Left lung (tissue), 10 donors: ENCODE measurements around the gene DNAH1. TPM values are rescaled to one million over a fixed set of nuclear protein-coding genes. Genes with fewer than 3 reads are reported as not detected.

Experiments used
- ATAC-seq: fragments of 200-7000 bp; cut with Tn5 transposase; one replicate; pipeline ENCODE4 v1.9.1; 2020; ENCODE audit warnings: moderate library complexity
- DNase-seq, 4 donors: peaks; one replicate each; pipeline ENCODE4 v3.0.0-alpha.2; 2013 to 2020
- H3K27ac ChIP-seq, 2 donors: fragments of 200-600 bp; sonication (generic) in 1 of 2; one replicate each; pipeline versions ENCODE4 v1.5.0 to v1.8.0; 2020 to 2021
- H3K27me3 ChIP-seq, 2 donors: fragments of 200-600 bp; sonication (generic) in 1 of 2; one replicate each; pipeline versions ENCODE4 v1.5.0 to v1.8.0; 2020 to 2021
- H3K36me3 ChIP-seq, 2 donors: fragments of 200-600 bp; sonication (generic) in 1 of 2; one replicate each; pipeline versions ENCODE4 v1.5.0 to v1.8.0; 2020 to 2021
- H3K4me1 ChIP-seq, 2 donors: fragments of 200-600 bp; one replicate each; pipeline ENCODE4 v1.8.0; 2021
- H3K4me3 ChIP-seq, 2 donors: fragments of 200-600 bp; sonication (generic) in 1 of 2; one replicate each; pipeline versions ENCODE4 v1.5.0 to v1.8.0; 2020 to 2021; ENCODE audit warnings: mild to moderate bottlenecking in 1 of 2
- H3K9me3 ChIP-seq, 2 donors: fragments of 200-600 bp; sonication (generic) in 1 of 2; one replicate each; pipeline versions ENCODE4 v1.5.0 to v1.8.0; 2020 to 2021
- intact Hi-C, 2 donors: fragments of 100-400 bp; cut with DNase I; formaldehyde crosslinking; loops; one replicate each; pipeline versions ENCODE4 v1.11.2 to v1.14.2; 2022
- polyA plus RNA-seq, 6 donors: library from polyadenylated mRNA; unstranded; fragments of 120-200 nt; gene quantifications; one replicate each; pipeline ENCODE4 v1.2.1, GENCODE V29; 2013; ENCODE audit not compliant: insufficient read length in 6 of 6
- total RNA-seq, 2 donors: library from RNA; stranded (reverse); fragmentation: NEBNext Ultra II Directional; extraction: Animal tissue kit (Norgen Biotek cat#: 25700); gene quantifications; one replicate each; pipeline ENCODE4 v1.2.1, GENCODE V29; 2021
- TF ChIP-seq, protein P1 (sequence below), 2 donors: fragments of 200-600 bp; sonication (generic) in 1 of 2; IDR thresholded peaks; one replicate each; pipeline versions ENCODE4 v1.5.0 to v1.8.0; 2021; ENCODE audit warnings: antibody characterized with exemption in 2 of 2
- donor health status: DM: no; HTN: yes; CAD: no.
- donor health status: DM: no; HTN: no; CAD: no.

Gene DNAH1
- total and polyA plus RNA-seq, 8 donors, result 6.5 to 14.0 (median 9.9) TPM

DNA sequence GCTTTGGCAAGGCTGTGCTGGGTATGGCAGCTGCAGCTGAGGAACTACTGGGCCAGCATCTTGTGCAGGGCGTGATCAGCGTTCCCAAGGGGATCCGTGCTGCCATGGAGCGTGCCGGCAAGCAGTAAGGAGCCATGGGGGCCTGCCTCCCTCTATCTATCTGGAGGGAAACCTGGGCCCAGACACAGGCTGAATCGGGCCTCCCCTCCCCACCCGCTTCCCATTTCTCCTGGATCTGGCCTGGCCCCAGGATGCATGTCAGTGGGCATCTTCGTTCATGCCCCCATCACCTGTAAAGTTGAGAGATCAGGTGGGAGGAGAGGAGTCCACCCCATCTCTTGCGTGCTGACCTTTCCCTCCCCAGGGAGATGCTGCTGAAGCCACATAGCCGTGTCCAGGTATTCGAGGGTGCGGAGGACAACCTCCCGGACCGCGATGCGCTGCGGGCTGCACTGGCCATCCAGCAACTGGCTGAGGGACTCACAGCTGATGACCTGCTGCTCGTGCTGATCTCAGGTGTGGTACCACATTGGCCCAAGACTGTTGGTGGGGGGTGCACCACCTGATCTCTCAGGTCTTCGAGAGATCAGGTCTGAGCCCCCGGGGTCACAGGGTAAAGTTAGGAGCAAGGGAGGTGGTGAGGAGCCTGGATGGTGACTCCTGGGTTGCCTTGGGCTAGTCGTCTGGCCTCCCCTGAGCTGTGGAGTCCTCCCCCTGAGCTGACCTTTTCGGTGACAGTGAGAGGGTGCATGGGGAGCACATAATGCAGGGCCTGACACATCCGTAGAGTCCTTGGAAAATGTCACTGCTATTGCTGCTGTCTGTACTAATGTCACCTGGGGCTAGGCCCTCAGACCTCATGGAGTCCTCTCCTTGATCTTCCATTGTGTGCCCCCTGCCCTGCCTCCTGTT lies 25.3 kb upstream of the DNAH1 start:
- Histone ChIP-seq H3K4me3 (no peak overlapping the region), H3K4me1 (peaks cover 6 to 22% of the 10 kb centered on the region in 2 donors), H3K27ac (no peak overlapping the region), H3K36me3 (peaks cover 0 to 53% of the 10 kb centered on the region in 2 donors), H3K27me3 (no peaks in the 10 kb centered on the region), H3K9me3 (no peaks in the 10 kb centered on the region)
- DNase-seq (peak in 2 of 4 donors; percentile 27 to 58), ATAC-seq (no peak)
- TF ChIP-seq, protein P1, sequence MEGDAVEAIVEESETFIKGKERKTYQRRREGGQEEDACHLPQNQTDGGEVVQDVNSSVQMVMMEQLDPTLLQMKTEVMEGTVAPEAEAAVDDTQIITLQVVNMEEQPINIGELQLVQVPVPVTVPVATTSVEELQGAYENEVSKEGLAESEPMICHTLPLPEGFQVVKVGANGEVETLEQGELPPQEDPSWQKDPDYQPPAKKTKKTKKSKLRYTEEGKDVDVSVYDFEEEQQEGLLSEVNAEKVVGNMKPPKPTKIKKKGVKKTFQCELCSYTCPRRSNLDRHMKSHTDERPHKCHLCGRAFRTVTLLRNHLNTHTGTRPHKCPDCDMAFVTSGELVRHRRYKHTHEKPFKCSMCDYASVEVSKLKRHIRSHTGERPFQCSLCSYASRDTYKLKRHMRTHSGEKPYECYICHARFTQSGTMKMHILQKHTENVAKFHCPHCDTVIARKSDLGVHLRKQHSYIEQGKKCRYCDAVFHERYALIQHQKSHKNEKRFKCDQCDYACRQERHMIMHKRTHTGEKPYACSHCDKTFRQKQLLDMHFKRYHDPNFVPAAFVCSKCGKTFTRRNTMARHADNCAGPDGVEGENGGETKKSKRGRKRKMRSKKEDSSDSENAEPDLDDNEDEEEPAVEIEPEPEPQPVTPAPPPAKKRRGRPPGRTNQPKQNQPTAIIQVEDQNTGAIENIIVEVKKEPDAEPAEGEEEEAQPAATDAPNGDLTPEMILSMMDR (IDR thresholded peaks at IDR 0.05), result no peak
- intact Hi-C loops, result loop anchor here in 1 of 2 donors (5.0 kb wide), 1 partner anchor 46 kb away; no protein-coding TSS in a partner anchor

DNA sequence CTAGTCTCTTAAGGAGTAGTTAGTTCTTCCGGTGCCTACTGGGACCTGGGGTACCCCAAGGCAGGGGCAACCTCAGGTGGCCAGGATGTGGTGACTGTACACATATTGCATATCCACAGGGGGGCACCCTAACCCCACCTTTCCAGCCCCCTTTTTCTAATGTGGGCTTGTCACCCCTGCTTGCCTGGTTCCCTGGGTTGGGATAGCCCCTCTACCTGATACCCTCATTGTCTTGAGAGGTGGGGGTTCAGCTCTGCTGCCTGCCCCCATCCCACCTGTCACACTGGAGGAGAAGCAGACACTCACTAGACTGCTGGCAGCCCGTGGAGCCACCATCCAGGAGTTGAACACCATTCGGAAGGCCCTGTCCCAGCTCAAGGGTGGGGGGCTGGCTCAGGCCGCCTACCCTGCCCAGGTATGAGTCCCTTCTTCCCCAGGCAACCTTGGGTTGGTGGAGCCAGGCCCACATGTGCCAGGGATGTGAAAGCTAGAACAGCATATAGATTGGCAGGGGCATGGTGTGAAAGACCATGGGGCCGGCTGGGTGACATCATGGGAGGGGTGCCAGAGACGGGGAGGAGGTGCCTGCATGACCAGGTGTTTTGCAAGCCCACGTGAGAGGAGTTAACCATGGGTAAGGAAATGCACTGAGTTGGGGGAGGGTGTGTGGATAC lies 24.5 kb upstream of the DNAH1 start:
- DNase-seq, result peak in 2 of 4 donors; percentile 33 to 51
- ATAC-seq, result no peak
- Histone ChIP-seq H3K9me3 (no peaks in the 10 kb centered on the region), H3K27ac (no peak overlapping the region), H3K27me3 (no peaks in the 10 kb centered on the region), H3K4me1 (peaks cover 6 to 17% of the 10 kb centered on the region in 2 donors), H3K4me3 (no peak overlapping the region), H3K36me3 (peaks cover 0 to 53% of the 10 kb centered on the region in 2 donors)
- TF ChIP-seq, protein P1 (IDR thresholded peaks at IDR 0.05), result peak; percentile 24 to 33
- intact Hi-C loops, result loop anchor here in 1 of 2 donors (5.0 kb wide), 1 partner anchor 46 kb away; no protein-coding TSS in a partner anchor

DNA sequence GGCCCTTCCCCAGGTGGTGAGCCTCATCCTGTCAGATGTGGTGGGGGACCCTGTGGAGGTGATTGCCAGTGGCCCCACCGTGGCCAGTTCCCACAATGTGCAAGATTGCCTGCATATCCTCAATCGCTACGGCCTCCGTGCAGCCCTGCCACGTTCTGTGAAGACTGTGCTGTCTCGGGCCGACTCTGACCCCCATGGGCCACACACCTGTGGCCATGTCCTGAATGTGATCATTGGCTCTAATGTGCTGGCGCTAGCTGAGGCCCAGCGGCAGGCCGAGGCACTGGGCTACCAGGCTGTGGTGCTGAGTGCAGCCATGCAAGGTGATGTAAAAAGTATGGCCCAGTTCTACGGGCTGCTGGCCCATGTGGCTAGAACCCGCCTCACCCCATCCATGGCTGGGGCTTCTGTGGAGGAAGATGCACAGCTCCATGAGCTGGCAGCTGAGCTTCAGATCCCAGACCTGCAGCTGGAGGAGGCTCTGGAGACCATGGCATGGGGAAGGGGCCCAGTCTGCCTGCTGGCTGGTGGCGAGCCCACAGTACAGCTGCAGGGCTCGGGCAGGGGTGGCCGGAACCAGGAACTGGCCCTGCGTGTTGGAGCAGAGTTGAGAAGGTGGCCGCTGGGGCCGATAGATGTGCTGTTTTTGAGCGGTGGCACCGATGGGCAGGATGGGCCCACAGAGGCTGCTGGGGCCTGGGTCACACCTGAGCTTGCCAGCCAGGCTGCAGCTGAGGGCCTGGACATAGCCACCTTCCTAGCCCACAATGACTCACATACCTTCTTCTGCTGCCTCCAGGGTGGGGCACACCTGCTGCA lies 23.7 kb upstream of the DNAH1 start:
- no peak overlapping the region for H3K4me3 ChIP-seq
- no peaks in the 10 kb centered on the region for H3K27me3 ChIP-seq
- H3K9me3 ChIP-seq, result no peaks in the 10 kb centered on the region
- TF ChIP-seq, protein P1 (IDR thresholded peaks at IDR 0.05), result no peak
- H3K36me3 ChIP-seq, result peaks cover 0 to 53% of the 10 kb centered on the region in 2 donors
- intact Hi-C loops, result loop anchor here in 1 of 2 donors (5.0 kb wide), 1 partner anchor 45 kb away; no protein-coding TSS in a partner anchor
- peaks cover 6 to 11% of the 10 kb centered on the region in 2 donors for H3K4me1 ChIP-seq
- ATAC-seq (no peak), DNase-seq (peak in 1 of 4 donors; percentile 62)
- H3K27ac ChIP-seq, result no peak overlapping the region

DNA sequence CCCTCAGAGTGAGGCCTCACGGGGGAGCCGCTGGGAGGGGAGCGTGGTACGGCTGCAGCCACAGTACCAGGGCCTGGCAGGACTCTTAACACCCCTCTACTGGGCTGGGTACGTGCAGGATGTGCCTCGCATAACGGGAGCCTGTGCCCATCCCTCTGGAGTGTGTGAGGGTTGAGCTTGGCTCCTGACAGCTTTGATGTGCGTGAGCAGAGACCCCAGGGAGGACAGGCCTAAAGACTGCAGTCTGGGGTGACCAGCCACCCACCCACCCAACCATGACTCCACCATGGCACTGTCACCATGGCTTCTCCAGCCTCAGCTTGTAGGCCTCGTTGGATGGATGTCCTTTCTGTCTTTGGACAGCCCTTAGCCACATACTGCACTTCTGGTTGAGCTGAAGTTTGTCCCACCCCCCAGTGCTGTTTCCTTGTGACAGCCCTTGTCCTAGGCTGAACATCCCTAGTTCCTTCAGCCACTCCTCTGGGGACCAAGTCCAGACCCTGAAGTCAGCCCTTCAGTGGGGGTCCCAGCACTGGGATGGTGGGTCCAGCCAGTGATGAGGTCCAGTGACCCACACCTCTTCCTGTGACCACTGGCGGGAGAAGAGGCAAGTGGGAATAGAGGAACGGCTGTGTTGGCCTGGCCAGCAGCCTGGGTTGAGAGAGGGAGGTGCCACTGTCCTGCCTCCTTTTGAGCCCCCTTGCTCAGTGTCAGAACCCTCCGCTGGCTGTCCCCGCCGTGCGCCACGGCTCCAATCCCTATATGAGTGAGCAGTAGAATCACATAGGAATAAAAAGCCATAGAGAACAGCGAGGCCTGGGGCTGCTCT lies 22.4 kb upstream of the DNAH1 start:
- Histone ChIP-seq H3K4me3 (no peak overlapping the region), H3K4me1 (peaks cover 0 to 5% of the 10 kb centered on the region in 2 donors), H3K36me3 (peaks cover 0 to 53% of the 10 kb centered on the region in 2 donors), H3K27ac (no peak overlapping the region), H3K27me3 (no peaks in the 10 kb centered on the region), H3K9me3 (no peaks in the 10 kb centered on the region)
- TF ChIP-seq, protein P1 (IDR thresholded peaks at IDR 0.05), result no peak
- intact Hi-C loops, result loop anchor here in 1 of 2 donors (5.0 kb wide), 1 partner anchor 44 kb away; no protein-coding TSS in a partner anchor
- ATAC-seq (no peak), DNase-seq (peak in 1 of 4 donors; percentile 26)
